Measurements from ENCODE around the gene ATP5F1E. TPM values are rescaled to one million over a fixed set of nuclear protein-coding genes. Genes with fewer than 3 reads are reported as not detected.
A peak's percentile ranks its signal among the peaks of the same experiment; 100 is the strongest.
"Not testable (repeated sequence)": the region's sequence is repeated elsewhere in the genome, so short reads cannot be mapped to it uniquely, and the experiment has no call there.

ATP5F1E gene
- total RNA-seq, 6 experiments from 2014 or later = 75.0 to 91.4 (median 84.4) TPM

DNA sequence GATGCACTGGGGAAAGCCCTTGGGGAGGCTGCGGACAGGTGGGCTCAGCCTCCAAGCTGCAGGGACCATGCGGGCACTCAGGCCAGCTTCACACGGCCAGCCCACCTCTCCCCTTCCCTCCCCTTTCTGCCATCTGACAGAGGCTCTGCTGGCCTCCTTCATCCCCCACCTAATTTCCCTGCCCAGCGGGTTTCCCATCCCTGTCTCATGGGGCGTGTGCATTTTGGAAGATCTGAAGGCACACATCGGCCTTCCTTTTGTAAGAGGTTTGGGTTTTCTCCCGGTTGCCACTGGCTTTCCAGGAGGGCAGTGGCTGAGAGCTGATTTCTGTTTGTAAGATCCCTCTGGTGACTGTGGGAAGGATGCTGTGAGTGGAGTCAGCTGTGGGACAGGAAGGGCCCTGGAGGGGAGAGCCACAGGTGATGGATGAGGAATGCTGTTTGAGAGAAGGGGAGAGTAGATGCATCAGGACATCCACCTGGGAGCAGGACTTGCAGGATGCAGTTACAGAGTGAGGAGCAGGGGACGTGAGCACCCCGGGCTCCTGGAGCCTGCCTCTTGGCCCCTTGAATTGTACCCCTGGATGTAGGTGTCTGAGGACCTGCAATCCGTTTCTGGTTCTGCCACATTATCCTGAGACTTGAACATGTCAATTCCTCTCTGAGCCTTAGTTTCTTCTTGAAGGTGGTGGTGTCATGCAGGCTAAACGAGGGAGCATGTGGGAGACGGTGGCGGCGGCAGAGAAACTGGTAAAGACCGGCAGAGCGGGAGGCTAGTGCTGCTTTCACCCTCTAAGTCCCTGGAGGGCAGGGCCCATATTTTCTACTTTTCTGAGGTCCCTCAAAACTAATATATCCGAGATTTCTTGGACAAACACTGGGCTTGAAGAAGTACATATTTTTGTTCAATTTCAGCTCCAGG is 18.8 kb downstream of the ATP5F1E start:
- Mint-ChIP-seq H3K4me1 (ENCODE audit: low read depth) (peaks cover 46% of the 10 kb centered on the region), H3K27me3 (ENCODE audit: insufficient read depth) (no peaks in the 10 kb centered on the region), H3K9me3 (no peaks in the 10 kb centered on the region), H3K36me3 (ENCODE audit: low read depth) (no peaks in the 10 kb centered on the region), H3K4me3 (no peak overlapping the region), H3K27ac (no peak overlapping the region)
- TF ChIP-seq, protein P1, sequence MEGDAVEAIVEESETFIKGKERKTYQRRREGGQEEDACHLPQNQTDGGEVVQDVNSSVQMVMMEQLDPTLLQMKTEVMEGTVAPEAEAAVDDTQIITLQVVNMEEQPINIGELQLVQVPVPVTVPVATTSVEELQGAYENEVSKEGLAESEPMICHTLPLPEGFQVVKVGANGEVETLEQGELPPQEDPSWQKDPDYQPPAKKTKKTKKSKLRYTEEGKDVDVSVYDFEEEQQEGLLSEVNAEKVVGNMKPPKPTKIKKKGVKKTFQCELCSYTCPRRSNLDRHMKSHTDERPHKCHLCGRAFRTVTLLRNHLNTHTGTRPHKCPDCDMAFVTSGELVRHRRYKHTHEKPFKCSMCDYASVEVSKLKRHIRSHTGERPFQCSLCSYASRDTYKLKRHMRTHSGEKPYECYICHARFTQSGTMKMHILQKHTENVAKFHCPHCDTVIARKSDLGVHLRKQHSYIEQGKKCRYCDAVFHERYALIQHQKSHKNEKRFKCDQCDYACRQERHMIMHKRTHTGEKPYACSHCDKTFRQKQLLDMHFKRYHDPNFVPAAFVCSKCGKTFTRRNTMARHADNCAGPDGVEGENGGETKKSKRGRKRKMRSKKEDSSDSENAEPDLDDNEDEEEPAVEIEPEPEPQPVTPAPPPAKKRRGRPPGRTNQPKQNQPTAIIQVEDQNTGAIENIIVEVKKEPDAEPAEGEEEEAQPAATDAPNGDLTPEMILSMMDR (IDR thresholded peaks at IDR 0.05) = no peak
- DNase-seq = no peak

DNA sequence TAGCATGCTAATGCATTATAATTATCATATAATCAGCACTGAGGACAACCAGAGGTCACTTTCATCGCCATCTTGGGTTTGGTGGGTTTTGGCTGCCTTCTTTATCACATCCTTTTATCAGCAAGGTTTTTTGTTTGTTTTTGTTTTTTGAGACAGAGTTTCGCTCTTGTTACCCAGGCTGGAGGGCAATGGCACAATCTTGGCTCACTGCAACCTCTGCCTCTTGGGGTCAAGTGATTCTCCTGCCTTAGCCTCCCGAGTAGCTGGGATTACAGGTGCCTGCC is 20.3 kb downstream of the ATP5F1E start:
- not testable (repeated sequence) for DNase-seq; H3K4me3 Mint-ChIP-seq; H3K36me3 Mint-ChIP-seq (ENCODE audit: low read depth); H3K9me3 Mint-ChIP-seq; H3K27me3 Mint-ChIP-seq (ENCODE audit: insufficient read depth)
- Mint-ChIP-seq H3K4me1 (ENCODE audit: low read depth) (peaks cover 39% of the 10 kb centered on the region), H3K27ac (peak overlapping the region; percentile 99)

DNA sequence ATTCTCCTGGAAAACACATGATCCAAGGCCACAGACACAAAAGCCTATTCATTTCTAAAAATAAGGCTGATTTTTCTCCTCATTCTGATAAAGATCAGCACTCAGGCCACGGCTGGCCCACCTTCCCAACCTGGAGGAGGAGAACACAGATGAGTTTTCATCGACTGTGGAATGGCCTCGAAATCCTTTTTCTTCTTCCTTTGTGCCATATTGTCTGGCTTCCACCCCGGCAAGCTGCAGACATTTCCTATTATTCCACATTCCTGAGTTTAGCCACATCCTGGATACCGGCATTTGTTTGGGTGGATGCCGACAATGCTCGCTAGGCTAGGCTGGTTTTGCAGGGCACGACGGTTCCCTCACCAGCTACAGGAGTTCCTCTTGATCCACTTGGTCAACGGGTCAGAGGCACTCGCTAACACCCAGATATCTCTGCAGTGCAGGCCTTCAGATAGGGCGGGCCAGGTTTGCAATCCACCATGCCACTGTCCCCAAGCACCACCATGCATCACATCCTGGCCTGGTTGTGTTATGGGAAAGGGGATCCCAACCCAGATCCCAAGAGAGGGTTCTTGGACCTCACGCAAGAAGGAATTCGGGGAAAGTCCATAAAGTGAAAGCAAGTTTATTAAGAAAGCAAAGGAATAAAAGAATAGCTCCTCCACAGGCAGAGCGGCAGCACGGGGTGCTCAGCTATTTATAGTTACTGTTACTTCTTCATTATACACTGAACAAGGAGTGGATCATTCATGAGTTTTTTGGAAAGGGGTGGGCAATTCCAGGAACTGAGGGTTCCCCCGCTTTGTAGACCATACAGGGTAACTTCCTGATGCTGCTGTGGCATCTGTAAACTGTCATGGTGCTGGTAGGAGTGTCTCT is 20.9 kb downstream of the ATP5F1E start:
- TF ChIP-seq, protein P1 (IDR thresholded peaks at IDR 0.05) = no peak
- peak overlapping the region; percentile 57; the same call in 1 of the 2 replicates for H3K4me3 Mint-ChIP-seq
- no peaks in the 10 kb centered on the region for H3K36me3 Mint-ChIP-seq (ENCODE audit: low read depth)
- H3K27ac Mint-ChIP-seq = peak overlapping the region; percentile 99
- H3K9me3 Mint-ChIP-seq = no peaks in the 10 kb centered on the region
- DNase-seq = peak; percentile 81
- no peaks in the 10 kb centered on the region for H3K27me3 Mint-ChIP-seq (ENCODE audit: insufficient read depth)
- H3K4me1 Mint-ChIP-seq (ENCODE audit: low read depth) = peaks cover 33% of the 10 kb centered on the region

DNA sequence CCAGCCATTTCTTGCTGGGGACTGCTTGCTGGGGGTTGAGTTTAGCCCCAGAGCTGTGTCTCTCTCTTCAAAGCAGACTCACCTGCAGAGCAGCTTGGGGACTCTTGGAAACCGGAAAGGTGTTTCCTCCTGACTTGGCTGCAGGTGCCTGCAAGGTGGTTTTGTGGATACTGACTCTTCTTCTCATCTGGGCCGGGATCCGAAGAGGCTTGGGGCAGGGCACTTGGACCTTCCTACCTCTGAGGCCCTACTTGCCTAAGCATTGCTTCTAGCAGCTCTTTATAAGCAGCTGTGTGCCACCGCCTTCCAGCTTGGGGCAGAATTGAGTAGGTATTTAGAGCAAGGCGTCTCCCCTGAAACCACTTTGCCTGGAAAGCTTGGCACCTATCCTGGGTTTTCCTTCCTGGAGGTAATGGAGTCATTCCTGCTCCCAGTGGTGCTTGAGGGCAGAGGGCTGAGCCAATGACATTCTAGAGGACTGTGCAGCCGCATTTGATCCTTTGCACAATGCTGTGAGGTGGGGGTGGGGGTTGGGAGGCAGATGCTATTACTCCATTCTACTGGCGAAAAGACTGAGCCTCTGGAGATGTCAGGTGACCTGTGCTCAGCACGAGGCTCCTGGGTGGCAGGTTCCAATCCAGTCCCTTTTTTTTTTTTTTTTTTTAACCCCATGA is 21.7 kb downstream of the ATP5F1E start:
- Mint-ChIP-seq H3K4me3 (no peak overlapping the region; the same call in 1 of the 2 replicates), H3K4me1 (ENCODE audit: low read depth) (peaks cover 38% of the 10 kb centered on the region), H3K36me3 (ENCODE audit: low read depth) (no peaks in the 10 kb centered on the region), H3K27me3 (ENCODE audit: insufficient read depth) (no peaks in the 10 kb centered on the region), H3K9me3 (no peaks in the 10 kb centered on the region), H3K27ac (peak overlapping the region; percentile 99)
- TF ChIP-seq, protein P1 (IDR thresholded peaks at IDR 0.05) = no peak
- DNase-seq = no peak

DNA sequence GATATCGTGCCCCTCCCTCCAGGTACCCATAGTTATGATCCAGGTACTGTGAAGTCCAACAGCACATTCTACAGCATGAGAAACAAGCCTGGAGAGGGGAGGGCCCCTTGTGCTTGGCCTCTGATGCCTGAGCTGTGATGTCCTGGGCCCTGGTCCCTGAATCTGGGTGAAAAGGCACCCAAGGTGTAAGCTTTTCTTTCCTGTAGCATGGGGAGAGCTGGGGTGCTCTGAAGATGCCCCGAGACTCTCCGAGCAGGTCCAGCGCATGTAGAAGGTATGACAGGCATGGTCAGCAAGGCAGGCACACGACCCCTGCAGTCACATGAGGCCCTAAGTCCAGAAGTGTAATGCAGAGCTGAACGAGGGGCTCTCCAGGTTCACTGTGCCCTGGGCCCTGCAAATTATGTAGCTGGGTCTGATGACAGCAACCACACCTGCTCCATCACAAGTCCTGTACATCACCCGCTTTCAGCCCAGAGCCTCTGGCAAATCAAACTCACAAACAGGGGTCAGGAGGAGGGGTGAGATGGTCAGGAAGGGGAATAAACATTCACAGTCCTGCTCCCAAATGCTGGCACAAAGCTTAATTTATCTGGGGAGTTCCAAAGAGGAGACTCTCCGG is 23.3 kb downstream of the ATP5F1E start:
- Mint-ChIP-seq H3K27ac (no peak overlapping the region), H3K4me3 (no peak overlapping the region), H3K36me3 (ENCODE audit: low read depth) (peaks cover 5% of the 10 kb centered on the region; the same call in 1 of the 2 replicates), H3K27me3 (ENCODE audit: insufficient read depth) (no peaks in the 10 kb centered on the region; the same call in 1 of the 2 replicates), H3K9me3 (no peaks in the 10 kb centered on the region), H3K4me1 (ENCODE audit: low read depth) (peaks cover 40% of the 10 kb centered on the region)
- DNase-seq = no peak
- TF ChIP-seq, protein P1 (IDR thresholded peaks at IDR 0.05) = no peak
